ENCODE measurements around the gene KLK8. TPM values are rescaled to one million over a fixed set of nuclear protein-coding genes. Genes with fewer than 3 reads are reported as not detected.

Gene KLK8
- total and polyA plus RNA-seq, 4 donors = not detected

- Histone ChIP-seq H3K27ac (ENCODE audit: low read depth in 1 of 2, low read length in 2 of 2) (no peak overlapping the region), H3K4me3 (ENCODE audit: low read depth in 1 of 3, low read length in 3 of 3) (no peak overlapping the region), H3K4me1 (ENCODE audit: control insufficient read depth in 4 of 4, insufficient read depth in 4 of 4, low read length in 3 of 4) (no peaks in the 10 kb centered on the region), H3K9me3 (ENCODE audit: control insufficient read depth in 4 of 4, low read length in 3 of 4) (peaks cover 0 to 3% (median 0%) of the 10 kb centered on the region in 4 donors), H3K36me3 (ENCODE audit: control insufficient read depth in 4 of 4, insufficient read depth in 3 of 4, low read depth in 1 of 4, low read length in 3 of 4) (no peaks in the 10 kb centered on the region), H3K9ac (ENCODE audit: low read depth in 1 of 2, low read length in 2 of 2) (no peak overlapping the region), H3K27me3 (ENCODE audit: control insufficient read depth in 4 of 4, insufficient read depth in 4 of 4, low read length in 3 of 4) (peaks cover 0 to 8% (median 0%) of the 10 kb centered on the region in 4 donors)
- WGBS = 37% methylated on average over 14 of the region's 14 CpGs
- DNase-seq (ENCODE audit: low spot score) = no peak
- TF ChIP-seq RAD21 (IDR thresholded peaks at IDR 0.05) = no peak
- TF ChIP-seq EGR1 (IDR thresholded peaks at IDR 0.05; ENCODE audit: low read depth in 2 of 2) = no peak
- TF ChIP-seq NR2F2 (IDR thresholded peaks at IDR 0.05) = no peak
- TF ChIP-seq RXRA (IDR thresholded peaks at IDR 0.05) = no peak
- no peak for TF ChIP-seq ATF3 (IDR thresholded peaks at IDR 0.05)
- TF ChIP-seq REST (IDR thresholded peaks at IDR 0.05) = no peak
- TF ChIP-seq JUND (IDR thresholded peaks at IDR 0.05) = no peak
- no peak for TF ChIP-seq SP1 (IDR thresholded peaks at IDR 0.05)
- no peak for TF ChIP-seq MAX (IDR thresholded peaks at IDR 0.05)
- TF ChIP-seq FOXA1 (IDR thresholded peaks at IDR 0.05) = no peak
- no peak for TF ChIP-seq HNF4A (conservative IDR thresholded peaks at IDR 0.05)
- TF ChIP-seq GABPA (IDR thresholded peaks at IDR 0.05 in 1 of 2, conservative IDR thresholded peaks at IDR 0.05 in 1 of 2) = no peak
These were observed 25.9 kb upstream of the KLK8 start for GRCh38 chr19:51027126-51027806.

GRCh38 chr19:51026554-51026831 lies 25.1 kb upstream of the KLK8 start, which contains the start of gene KLK11:
TSS of gene KLK11 (minus strand) at chr19:51026616. CDS start at chr19:51025631, 985 bp downstream.
- Histone ChIP-seq H3K36me3 (ENCODE audit: control insufficient read depth in 4 of 4, insufficient read depth in 3 of 4, low read depth in 1 of 4, low read length in 3 of 4) (no peaks in the 10 kb centered on the region), H3K9ac (ENCODE audit: low read depth in 1 of 2, low read length in 2 of 2) (no peak within 1 kb of the TSS), H3K4me1 (ENCODE audit: control insufficient read depth in 4 of 4, insufficient read depth in 4 of 4, low read length in 3 of 4) (no peaks in the 10 kb centered on the region), H3K27ac (ENCODE audit: low read depth in 1 of 2, low read length in 2 of 2) (no peak within 1 kb of the TSS), H3K4me3 (ENCODE audit: low read depth in 1 of 3, low read length in 3 of 3) (no peak within 1 kb of the TSS), H3K27me3 (ENCODE audit: control insufficient read depth in 4 of 4, insufficient read depth in 4 of 4, low read length in 3 of 4) (peaks cover 0 to 8% (median 0%) of the 10 kb centered on the region in 4 donors), H3K9me3 (ENCODE audit: control insufficient read depth in 4 of 4, low read length in 3 of 4) (peaks cover 0 to 3% (median 0%) of the 10 kb centered on the region in 4 donors)
- TF ChIP-seq YY1 (IDR thresholded peaks at IDR 0.05) (no peak), FOXA1 (IDR thresholded peaks at IDR 0.05) (no peak), SP1 (IDR thresholded peaks at IDR 0.05) (no peak), REST (IDR thresholded peaks at IDR 0.05) (no peak), RAD21 (IDR thresholded peaks at IDR 0.05) (no peak), HNF4A (conservative IDR thresholded peaks at IDR 0.05) (no peak), FOXA2 (IDR thresholded peaks at IDR 0.05) (no peak)
- 78% methylated on average over 11 of the region's 11 CpGs for WGBS
- no peak for DNase-seq (ENCODE audit: low spot score)

All from liver (tissue), 9 donors.